Neutrophil (primary cell): ENCODE measurements around the gene NUCB1.
A peak's percentile ranks its signal among the peaks of the same experiment; 100 is the strongest.
"Not testable (repeated sequence)": the region's sequence is repeated elsewhere in the genome, so short reads cannot be mapped to it uniquely, and the experiment has no call there.

Experiments
- H3K27ac ChIP-seq: fragments of 200-600 bp; sonication (generic); 2 replicates; pipeline ENCODE4 v1.5.1; 2016; ENCODE audit warnings: mild to moderate bottlenecking, moderate library complexity
- H3K27me3 ChIP-seq: fragments of 200-600 bp; sonication (generic); 2 replicates; pipeline ENCODE4 v1.6.0; 2016; ENCODE audit warnings: mild to moderate bottlenecking
- H3K36me3 ChIP-seq: fragments of 200-600 bp; sonication (generic); 2 replicates; pipeline ENCODE4 v1.5.1; 2017
- H3K4me1 ChIP-seq, 2 experiments: fragments of 200-600 bp in 1 of 2; sonication (generic) in 1 of 2; 1 replicate in 1 of 2; 2 replicates in 1 of 2; pipeline versions ENCODE4 v1.5.1 to v1.6.1; 2013 to 2016; ENCODE audit warnings: low read depth in 1 of 2, low read length in 1 of 2, mild to moderate bottlenecking in 1 of 2, moderate library complexity in 1 of 2; ENCODE audit not compliant: control insufficient read depth in 1 of 2, insufficient read depth in 1 of 2
- H3K4me3 ChIP-seq, 2 experiments: fragments of 200-600 bp in 1 of 2; sonication (generic) in 1 of 2; 1 replicate in 1 of 2; 2 replicates in 1 of 2; pipeline ENCODE4 v1.5.1; 2013 to 2016; ENCODE audit warnings: low read depth in 1 of 2, low read length in 1 of 2, mild to moderate bottlenecking in 1 of 2, moderate library complexity in 1 of 2
- H3K9me3 ChIP-seq: fragments of 200-600 bp; sonication (generic); 2 replicates; pipeline ENCODE4 v1.5.1; 2016
- TF ChIP-seq, protein P1 (sequence below): fragments of 200-600 bp; sonication (generic); IDR thresholded peaks from 2 replicates; pipeline ENCODE4 v1.5.1; 2016; ENCODE audit warnings: antibody characterized with exemption

NUCB1 gene

DNA sequence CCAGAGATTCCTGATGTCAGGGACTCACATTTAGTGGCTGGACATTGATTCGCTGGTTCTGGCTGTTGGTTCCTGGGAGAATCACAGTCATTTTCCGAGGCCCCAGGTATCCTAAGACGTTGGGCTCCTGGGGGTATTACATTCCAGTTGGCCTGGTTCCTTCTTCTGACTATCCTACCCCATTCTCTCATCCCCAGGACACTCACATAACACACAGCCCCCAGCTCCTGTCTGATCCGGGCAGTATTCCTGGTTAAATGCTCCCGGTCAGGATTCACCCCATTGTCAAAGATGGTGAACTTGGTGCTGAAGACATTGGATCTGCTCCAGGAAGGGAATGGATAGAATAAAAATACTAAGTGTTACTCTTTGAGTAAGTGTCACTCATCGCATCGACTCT lies 16.4 kb upstream of the NUCB1 start:
- TF ChIP-seq, protein P1, sequence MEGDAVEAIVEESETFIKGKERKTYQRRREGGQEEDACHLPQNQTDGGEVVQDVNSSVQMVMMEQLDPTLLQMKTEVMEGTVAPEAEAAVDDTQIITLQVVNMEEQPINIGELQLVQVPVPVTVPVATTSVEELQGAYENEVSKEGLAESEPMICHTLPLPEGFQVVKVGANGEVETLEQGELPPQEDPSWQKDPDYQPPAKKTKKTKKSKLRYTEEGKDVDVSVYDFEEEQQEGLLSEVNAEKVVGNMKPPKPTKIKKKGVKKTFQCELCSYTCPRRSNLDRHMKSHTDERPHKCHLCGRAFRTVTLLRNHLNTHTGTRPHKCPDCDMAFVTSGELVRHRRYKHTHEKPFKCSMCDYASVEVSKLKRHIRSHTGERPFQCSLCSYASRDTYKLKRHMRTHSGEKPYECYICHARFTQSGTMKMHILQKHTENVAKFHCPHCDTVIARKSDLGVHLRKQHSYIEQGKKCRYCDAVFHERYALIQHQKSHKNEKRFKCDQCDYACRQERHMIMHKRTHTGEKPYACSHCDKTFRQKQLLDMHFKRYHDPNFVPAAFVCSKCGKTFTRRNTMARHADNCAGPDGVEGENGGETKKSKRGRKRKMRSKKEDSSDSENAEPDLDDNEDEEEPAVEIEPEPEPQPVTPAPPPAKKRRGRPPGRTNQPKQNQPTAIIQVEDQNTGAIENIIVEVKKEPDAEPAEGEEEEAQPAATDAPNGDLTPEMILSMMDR = no peak
- Histone ChIP-seq H3K27ac (peak overlapping the region; percentile 80), H3K4me1 (peaks cover 27 to 33% of the 10 kb centered on the region in 2 experiments), H3K9me3 (no peaks in the 10 kb centered on the region), H3K27me3 (no peaks in the 10 kb centered on the region), H3K36me3 (peaks cover 1% of the 10 kb centered on the region), H3K4me3 (no peak overlapping the region)

GRCh38 chr19:48887861-48888612 lies 12.1 kb upstream of the NUCB1 start:
- Histone ChIP-seq H3K36me3 (no peaks in the 10 kb centered on the region), H3K27me3 (peaks cover 14% of the 10 kb centered on the region), H3K9me3 (no peaks in the 10 kb centered on the region), H3K27ac (no peak overlapping the region), H3K4me1 (peaks cover 7 to 8% of the 10 kb centered on the region in 2 experiments), H3K4me3 (no peak overlapping the region)
- TF ChIP-seq, protein P1 = no peak

- not testable (repeated sequence) for H3K9me3 ChIP-seq, H3K27ac ChIP-seq, H3K36me3 ChIP-seq, H3K4me1 ChIP-seq, H3K4me3 ChIP-seq
- peaks cover 28% of the 10 kb centered on the region for H3K27me3 ChIP-seq
Observed at GRCh38 chr19:48889496-48889895, 10.6 kb upstream of the NUCB1 start.

GRCh38 chr19:48890551-48890950 lies 9.6 kb upstream of the NUCB1 start:
- Histone ChIP-seq H3K4me3 (no peak overlapping the region), H3K9me3 (no peaks in the 10 kb centered on the region), H3K4me1 (no peaks in the 10 kb centered on the region), H3K27me3 (peaks cover 39% of the 10 kb centered on the region), H3K27ac (no peak overlapping the region), H3K36me3 (no peaks in the 10 kb centered on the region)
- TF ChIP-seq, protein P1 = no peak

GRCh38 chr19:48895226-48895625 lies 4.9 kb upstream of the NUCB1 start:
- H3K4me3 ChIP-seq = no peak overlapping the region
- H3K4me1 ChIP-seq = peaks cover 5 to 9% of the 10 kb centered on the region in 2 experiments

GRCh38 chr19:48896191-48896720 lies 3.9 kb upstream of the NUCB1 start:
- H3K27me3 ChIP-seq = peaks cover 60% of the 10 kb centered on the region
- H3K9me3 ChIP-seq = no peaks in the 10 kb centered on the region
- peaks cover 16 to 19% of the 10 kb centered on the region in 2 experiments for H3K4me1 ChIP-seq
- no peak overlapping the region for H3K4me3 ChIP-seq
- H3K27ac ChIP-seq = no peak overlapping the region
- no peaks in the 10 kb centered on the region for H3K36me3 ChIP-seq
- TF ChIP-seq, protein P1 = no peak

More at GRCh38 chr19:48895226-48895625, 4.9 kb upstream of the NUCB1 start:
- Histone ChIP-seq H3K27ac (no peak overlapping the region), H3K9me3 (no peaks in the 10 kb centered on the region), H3K27me3 (peaks cover 60% of the 10 kb centered on the region), H3K36me3 (no peaks in the 10 kb centered on the region)
- TF ChIP-seq, protein P1 = no peak
